ENCODE data around the gene PEMT. TPM values are rescaled to one million over a fixed set of nuclear protein-coding genes. Genes with fewer than 3 reads are reported as not detected.

PEMT gene
- total RNA-seq, 1 donor from 2014 or later = 22.5 TPM

DNA sequence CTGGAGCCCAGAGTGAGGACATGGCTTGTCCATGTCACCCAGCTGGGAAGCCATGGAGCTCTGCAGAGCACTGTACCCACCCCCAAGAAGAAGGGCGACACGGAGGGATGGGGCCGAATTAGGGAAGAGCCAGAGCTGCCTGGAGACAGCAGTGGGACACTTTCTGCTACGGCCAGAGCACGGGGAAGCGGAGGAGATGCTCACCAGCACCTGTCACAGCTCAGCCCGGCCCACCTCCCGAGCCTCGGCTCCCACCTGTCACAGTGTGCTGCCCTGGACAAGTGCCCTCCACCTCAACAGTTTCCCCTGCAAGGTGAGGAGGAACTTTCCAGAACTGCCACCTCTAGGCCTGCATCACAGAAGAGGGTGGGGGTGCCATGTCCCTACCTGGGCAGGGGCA is 36.4 kb downstream of the PEMT start:
- intact Hi-C loops (cut with micrococcal nuclease) = no loop called here

DNA sequence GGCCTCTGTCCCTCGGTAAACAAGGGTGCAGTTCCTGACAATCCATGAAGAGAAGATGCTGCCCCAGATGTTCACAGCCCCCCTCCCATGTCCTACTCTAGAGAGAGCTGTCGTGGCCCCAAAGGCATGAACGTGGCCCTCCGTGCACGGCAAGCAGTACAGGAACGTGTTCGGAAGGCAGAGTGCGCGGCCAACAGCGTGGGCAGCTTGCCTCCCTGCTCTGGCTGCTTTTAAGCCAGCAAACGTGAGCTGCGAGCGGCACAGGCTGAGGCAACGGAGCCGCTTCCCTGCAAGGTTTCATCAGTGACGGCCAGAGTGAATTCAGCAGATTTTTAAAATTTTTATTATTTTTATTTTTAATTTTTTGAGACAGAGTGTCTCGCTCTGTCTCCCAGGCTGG is 37.2 kb downstream of the PEMT start:
- intact Hi-C loops (cut with micrococcal nuclease) = no loop called here

DNA sequence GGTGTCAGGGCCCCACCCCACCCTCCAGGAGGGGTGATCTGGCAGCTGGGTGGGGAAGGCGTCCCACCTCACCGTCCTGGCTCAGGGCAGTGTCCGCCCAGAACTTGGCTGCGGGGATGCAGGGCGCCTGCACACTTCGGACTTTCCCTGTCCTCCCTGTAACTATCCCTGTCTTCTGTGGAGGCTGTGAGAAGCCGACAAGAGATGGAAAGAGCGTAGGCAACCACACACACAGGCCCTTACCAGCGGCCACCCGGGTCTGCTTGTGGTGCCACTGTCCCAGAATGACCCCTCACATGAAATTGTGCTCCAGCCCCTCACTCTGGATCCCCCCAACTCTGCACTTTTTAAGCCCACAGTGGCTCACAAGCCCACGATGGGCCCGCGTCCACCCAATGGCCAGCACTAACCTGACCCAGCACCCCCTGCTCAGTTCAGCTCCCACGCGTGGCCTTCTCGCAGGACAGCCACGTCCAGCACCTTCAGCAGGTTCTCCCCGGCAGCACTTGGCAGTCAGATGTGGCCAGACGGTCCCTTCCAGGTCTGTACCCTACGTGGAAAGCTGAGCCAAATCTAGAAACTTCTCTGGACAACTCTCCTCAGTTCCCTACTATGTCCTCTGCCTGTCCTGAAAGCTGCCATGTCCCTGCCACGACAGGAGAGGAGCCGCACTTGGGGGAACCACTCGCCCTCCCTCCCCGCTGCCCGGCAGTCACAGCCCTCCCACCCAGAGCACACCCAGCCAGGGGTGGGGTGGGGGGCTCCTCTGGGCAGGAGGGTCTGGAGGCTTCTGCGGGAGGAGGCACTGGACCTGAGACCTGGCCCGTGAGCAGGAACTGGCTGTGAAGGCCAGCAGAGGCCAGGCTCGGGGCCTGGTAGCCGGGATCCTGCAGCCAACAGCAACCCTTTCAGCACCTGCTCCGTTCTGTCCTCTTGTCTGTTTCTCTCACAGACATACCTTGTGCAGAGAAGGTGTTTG is 38.0 kb downstream of the PEMT start:
- intact Hi-C loops (cut with micrococcal nuclease) = no loop called here

DNA sequence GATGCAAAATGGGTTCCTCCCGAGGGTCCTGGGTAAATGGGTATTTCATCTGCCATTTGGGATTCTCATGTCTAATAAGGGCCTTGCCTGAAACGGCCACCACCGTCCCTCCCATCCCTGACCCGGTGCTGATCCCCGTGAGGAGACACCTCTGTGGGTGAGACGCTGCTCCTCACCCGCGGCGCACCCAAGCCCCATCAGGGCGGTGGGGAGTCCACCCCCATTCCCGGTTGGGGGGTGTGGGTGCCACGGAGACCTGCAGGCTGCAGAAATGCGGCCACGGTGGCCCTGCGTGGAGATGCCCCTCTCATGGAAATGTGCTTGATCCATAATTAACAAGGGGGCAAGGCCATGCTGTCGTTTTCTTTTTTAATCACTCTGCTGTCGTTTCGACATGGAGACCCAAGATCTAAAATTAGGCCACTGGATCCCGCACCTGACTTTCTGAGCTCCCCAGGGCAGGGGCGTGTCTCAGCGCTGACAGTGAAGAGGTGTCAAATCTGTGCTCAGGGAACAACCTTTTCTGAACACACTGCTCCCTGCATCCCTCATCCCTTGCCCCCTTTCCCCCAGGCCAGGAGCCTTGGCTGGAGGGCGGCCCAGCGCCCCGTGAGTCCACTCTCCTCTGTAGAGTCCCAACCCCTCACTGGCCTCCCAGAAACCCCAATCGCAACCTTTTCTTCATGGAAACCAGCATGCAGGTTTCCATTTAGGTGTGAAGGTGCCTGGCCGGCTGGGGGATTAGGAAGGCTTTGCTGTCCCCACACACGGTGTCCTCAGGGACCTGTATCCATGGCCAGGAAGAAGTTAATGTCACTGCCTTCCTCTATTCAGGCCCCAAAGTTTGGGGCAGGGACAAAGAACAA is 38.9 kb downstream of the PEMT start:
- intact Hi-C loops (cut with micrococcal nuclease) = no loop called here

DNA sequence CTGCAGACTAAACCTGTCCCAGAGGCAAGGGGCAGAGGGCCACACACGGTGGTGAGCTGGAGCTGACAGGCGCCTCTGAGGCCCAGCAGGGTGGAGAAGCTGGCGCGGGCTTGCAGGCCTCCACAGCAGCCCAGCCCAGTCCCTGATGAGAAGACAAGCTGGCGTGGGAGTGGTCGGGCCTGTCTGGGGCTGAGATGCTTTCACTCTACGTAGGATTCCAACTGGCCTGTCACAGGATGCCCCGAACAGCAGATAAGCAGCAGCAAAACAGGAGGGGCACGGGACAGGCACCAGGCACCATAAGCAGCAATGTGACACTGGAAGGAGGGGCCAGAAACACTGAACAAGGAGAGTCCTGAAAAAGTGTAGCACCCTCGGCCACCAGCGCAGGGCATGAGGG is 40.1 kb downstream of the PEMT start:
- intact Hi-C loops (cut with micrococcal nuclease) = no loop called here

DNA sequence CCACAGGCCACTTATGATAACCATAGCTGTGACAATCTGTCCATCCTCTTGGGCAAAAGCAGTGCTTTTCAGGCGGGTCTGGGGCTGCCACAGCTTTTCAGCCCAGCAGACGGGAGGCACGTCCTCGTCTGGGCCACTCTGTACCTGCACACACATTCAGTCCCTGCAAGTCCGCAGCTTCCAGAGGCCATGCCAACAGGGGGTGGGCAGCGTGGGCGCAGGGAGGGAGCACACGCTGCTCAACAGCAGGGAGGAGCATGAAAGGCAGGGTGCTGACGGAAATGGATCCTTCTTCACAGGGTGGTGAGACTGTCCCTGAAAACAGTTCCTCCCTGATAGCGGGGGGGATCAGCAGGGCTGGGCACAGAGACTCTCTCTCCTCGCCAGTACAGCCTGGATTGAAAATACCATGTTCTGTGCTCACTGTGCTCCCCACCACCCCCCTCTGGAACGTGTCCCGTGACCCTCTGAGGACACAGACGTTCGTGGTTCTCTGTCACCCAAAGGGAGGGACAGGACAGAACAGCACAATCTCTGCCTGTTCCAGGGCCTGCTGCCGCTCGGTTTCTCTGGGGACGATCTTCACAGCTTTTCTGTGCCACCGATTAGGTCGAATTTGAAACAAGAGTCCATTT is 41.7 kb downstream of the PEMT start:
- intact Hi-C loops (cut with micrococcal nuclease) = no loop called here

DNA sequence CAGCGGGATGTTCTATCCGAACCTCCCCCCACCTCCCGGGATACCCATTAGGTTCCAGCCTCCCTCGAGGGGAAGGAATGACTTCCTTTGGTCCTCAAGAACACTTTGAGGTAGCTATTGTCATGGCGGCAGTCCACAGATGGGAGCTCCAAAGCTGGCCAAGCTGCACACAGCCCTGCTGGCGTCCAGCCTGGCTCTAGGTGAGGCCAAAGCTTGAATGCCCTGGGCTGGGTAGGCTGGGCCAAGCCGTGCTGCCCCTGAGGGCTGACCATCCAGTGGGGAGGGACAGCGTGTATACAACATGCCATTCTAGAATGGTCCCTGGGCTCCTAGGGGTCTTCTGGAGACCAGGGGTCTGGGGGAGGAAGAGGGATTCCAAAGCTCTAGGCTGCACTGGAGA is 43.5 kb downstream of the PEMT start:
- intact Hi-C loops (cut with micrococcal nuclease) = no loop called here

DNA sequence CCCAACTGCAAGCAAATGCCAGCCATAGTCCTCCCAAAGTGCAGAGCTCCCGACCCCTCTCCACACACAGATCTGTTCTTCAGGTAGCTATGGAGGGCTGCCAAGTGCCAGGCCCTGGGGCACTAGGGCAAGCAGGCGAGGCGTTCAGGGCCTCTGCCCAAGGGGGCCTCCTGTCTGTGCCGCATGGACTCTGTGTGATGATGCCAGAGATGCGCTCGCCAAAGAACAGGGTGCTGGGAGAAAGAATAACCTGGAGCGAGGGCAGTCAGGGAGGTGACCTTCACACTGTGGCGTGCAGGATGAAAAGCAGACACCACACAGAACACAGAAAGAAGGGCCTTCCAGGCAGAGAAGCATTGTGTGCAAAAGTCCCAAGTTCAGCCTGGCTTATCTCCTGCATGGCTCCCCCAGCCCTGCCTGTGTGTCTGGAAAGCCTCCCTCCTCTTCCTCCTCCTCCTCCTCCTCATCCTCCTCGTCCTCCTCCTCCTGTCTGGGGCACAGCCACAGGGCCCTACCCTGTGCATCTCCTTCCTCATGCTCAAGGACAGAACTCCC is 44.2 kb downstream of the PEMT start:
- intact Hi-C loops (cut with micrococcal nuclease) = no loop called here

DNA sequence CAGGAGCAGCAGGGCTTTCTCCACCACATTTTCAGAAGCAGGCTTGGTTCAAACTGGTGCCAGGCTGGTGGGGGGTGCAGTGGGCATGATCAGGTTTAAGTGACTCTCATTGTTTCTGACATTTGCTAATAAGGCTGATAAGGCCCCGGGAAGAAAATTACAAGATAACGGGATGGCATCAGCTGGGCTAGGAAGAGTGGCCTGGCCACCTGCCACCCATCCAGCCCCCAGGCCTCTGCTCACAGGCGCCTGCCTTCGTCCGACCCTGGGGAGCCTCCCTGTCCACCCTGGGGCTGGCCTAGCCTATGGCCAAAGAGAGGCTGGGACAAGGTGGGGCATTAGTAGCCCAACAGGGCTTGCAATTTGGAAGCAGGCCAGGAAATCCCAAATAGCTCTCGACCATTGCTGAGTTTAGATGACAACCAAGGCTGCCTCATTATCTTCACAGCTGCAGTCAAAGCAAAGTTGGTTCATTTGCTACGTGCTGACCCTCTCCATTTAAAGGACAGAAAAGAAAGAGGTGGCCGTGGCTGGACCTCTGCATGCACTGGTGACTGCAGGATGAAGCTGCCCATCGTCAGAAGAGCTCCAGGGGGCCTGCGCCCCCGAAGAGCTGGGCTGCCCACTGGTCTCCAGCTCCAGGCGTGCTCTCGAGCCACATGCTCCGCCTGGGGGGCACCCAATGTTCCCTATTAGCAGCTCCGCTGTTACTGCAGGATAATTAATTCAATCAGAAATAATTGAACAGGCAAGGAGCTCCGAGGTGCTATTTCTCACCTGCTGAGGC is 44.9 kb downstream of the PEMT start:
- intact Hi-C loops (cut with micrococcal nuclease) = no loop called here

DNA sequence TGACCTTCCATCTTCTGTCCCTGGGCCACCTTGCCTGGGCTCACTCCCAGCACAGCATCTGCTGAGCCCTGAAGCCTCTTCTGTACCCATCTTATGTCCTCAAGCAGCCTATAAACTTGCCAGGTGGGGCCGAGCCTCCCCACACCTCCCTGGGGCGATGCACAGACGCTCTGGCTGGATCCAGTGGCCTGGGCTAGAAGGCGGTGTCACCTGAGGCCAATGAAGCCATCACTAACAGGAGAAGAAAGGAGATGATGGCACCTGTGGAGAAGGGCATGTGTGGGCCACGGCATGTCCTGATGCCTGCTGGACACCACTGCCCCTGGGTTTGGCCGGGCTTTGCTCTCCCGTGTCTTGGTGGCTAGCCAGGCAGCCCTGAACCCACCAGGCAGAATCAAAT is 45.5 kb downstream of the PEMT start:
- intact Hi-C loops (cut with micrococcal nuclease) = no loop called here

DNA sequence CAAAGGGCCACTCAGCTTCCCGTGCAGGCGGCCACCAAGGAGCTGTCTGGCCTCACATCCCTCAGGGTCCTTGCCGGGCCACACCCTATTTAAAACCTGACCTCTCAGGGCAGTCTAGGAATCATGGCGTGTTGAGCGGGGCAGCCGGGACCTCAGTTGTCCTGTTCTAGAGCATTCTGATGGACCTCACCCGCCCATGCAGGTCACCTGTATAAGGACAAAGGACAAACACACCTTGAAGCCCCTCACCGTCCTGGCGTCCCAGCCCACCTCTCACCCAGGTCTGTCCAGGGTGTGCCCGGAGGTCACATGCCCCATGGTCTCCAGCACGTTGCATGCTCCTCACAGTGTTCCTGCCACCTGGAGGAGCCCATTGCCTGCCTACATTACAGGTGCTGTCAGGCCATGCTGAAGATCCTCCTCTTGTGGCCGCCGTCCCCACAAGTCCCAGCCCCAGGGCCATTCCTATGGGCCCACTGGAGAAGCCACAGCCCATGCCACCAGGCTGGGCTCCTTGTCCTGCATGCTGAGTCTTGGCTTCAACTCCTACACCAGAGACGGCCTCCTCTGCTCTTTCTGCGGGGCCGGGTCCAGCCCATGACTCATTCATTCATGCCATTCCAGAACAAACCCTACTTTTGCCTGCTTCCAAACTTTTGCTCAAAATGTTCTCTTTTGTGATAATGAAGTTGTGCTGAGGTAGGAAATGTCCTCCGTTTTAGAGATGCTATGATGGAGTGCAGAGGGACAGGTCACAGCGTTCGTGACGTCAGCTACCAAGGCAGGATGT is 46.3 kb downstream of the PEMT start:
- intact Hi-C loops (cut with micrococcal nuclease) = no loop called here

DNA sequence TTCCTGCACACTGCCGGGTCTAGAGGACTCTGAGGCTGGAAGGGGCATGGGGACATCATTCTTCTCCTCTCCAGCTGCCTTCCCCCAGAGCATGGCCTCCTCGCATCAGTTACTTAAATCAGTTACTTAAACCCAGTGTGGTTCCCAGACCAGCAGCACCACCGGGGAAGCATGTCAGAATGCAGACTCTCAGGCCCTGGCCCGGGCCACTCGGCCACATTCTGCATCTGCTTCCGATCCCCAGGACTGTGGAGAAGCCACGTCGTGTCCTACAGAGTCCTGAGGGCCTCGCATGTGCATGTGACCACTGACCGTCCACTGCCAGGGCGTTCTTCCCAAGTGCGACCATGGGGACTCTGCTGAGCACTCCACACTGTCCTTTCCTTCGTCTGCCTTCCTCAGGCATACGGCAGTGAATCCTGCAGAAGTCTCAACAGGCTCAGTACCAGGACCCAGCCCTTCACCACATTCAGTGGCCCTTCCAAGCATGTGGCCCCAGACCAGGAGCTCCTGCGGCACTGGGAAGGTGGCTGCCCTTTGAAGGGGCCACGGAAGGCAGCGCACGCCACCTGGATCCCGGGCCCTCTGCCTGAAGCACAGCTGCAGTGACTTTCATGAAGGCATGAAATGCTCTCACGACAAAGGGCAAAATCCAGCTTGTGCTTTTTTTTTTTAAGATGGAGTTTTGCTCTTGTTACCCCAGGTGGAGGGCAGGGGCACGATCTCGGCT is 48.4 kb downstream of the PEMT start:
- intact Hi-C loops (cut with micrococcal nuclease) = no loop called here

DNA sequence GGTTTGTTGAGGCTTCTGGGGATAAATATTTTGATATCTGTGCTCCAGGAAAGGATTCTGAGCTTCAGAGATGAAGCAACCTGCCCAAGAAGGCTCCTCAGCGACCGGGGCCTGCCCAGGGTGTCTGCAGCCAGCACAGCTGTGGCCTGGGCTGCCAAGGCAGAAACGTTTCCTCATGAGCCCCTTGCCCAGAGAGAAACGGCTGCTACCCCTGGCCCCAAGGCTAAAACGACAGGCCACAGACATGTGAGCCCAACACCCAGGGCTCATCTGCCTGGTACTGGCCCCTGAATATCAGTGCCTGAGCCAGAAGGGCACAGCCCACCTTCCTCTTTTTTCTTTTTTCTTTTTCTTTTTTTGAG is 49.9 kb downstream of the PEMT start:
- intact Hi-C loops (cut with micrococcal nuclease) = no loop called here

DNA sequence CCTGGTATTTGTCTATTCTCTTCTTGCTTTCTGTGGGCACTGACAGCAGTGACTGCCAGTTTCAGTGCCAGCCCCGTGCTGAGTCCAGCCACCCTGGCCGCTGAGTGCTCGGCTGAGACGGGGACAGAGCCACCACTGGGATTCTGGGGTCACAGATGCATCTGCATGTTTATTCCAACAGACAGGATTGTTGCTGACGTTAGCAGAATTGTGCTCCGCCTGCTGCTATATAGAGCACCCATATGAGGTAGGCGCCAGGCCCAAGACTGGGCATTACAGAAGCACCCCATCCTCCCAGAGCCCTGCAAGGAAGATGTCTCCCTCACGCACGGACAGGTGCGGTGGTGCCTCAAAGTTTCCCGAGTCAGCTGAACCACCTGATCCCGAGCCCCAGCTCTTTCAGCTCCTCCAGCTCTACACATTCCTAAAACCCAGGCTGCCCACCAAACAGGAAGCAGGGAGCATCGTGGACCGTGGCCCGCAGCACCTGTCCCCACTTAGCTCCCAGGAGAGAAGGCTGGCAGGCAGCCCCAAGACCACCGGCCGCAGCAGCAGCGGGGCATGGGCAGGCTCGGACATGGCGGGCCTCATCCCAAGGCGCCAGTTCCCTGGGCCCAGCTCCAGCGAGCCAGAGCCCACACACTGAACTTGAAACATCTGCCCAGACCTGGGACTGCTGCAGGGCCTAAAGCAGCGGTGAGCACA is 50.4 kb downstream of the PEMT start:
- intact Hi-C loops (cut with micrococcal nuclease) = no loop called here

DNA sequence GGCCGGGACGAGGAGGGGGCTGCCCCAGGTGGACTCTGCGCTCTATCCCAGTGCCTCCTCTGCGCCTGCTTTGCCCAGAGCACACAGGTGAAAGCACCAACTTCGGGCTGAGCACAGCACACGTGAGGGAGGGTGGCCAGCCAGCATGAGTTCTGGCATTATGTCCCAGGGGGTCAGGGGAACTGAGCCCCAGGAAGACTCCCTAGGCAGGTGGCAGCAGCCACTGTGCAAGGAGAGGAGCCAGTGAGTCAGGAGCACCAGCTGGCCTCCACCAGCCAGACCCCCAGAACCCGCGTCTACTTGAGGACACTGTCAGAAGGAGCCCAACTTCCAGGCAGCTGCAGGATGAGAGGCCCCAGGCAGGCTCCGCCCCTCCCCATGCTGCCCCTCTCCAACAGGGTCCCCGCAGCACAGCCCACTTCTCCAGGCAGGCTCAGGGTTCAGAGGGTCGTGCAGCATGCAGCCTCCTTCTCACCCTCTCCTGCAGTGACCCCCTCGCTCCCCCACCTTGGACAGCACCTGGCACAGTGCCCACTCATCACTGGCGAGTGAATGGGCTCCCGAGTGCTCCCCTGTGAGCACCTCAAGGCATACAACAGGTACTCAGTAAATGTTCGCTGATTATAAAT is 51.1 kb downstream of the PEMT start:
- intact Hi-C loops (cut with micrococcal nuclease) = no loop called here

DNA sequence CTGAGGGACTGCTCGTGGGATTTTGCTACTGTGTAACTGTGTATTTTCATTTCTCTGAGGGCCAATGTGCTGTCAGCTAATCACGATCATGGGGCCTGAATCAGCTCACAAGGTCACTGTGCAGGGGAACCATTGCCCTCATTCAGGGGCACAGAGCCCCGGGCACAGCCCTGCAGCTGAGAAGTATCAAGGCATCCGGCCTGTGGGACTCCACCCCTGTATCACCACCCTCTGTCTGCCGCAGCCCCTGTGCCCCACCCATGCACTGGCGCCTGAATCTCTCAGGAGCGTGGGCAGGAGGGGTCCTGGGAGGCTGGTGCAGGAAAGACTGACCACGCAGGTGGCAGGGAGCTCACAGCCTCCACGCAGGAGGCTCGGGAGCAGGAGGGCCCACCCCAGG is 51.9 kb downstream of the PEMT start:
- intact Hi-C loops (cut with micrococcal nuclease) = no loop called here

DNA sequence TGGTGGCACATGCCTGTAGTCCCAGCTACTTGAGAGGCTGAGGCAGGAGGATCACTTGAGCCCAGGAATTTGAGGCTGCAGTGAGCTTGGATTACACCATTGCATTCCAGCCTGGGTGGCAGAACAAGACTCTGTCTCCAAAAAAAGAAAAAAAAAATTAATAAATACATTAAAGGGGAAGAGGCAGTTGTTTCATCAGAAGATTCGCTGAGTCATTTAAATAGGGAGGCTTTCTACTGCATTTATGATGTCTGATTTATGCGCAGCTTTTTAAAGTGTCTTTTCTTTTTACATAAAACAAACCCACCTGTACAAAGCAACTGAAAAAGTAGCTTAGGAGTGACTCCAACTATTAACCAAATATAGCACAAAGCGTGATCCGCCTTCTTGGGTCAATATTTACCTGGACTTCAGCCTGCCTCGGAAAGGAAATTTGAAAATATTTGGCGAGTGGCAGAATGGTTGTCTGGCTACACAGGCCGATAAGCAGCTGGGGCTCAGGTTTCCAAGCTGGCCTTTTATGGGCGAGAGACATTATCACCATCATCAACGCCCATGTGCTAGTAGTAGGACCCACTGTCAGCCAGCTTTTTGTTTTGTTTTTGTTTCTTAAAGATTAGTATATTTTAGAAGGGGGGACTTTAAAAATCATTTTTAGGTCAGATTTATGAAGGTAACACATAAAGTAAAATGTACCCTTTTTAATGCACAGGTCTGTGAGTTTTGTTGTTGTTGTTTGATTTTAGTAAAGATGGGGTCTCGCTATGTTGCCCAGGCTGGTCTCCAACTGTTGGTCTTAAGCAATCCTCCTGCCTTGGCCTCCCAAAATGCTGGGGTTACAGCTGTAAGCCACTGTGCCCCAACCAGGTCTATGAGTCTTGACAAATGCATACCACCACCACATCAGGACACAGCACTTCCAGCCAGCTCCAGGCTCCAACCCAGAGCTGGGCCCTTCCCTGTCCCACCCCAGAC is 52.8 kb downstream of the PEMT start:
- intact Hi-C loops (cut with micrococcal nuclease) = no loop called here
